SU-DHL-6 (cell line): Measurements from ENCODE around the gene GOLGA6C.
"Not testable (repeated sequence)": the region's sequence is repeated elsewhere in the genome, so short reads cannot be mapped to it uniquely, and the experiment has no call there.

Experiments
- H2AFZ ChIP-seq: fragments of 200-600 bp; sonication (generic); 2 replicates; pipeline ENCODE4 v1.6.1; 2014; ENCODE audit warnings: low read depth, mild to moderate bottlenecking, moderate library complexity, mixed read lengths, antibody characterized with exemption, low read length; ENCODE audit not compliant: severe bottlenecking
- H3F3A ChIP-seq: fragments of 200-600 bp; shearing (Covaris generic); 2 replicates; pipeline ENCODE4 v1.6.0; 2016; ENCODE audit warnings: antibody characterized with exemption, mild to moderate bottlenecking; ENCODE audit not compliant: insufficient read depth
- H3K27ac ChIP-seq: fragments of 200-600 bp; sonication (generic); 2 replicates; pipeline ENCODE4 v1.5.1; 2016; ENCODE audit warnings: low read depth, mild to moderate bottlenecking, low read length, moderate library complexity, mixed read lengths
- H3K27me3 ChIP-seq: fragments of 200-600 bp; sonication (generic), shearing (Covaris generic); 2 replicates; pipeline ENCODE4 v1.6.0; 2014; ENCODE audit warnings: mild to moderate bottlenecking, low read length
- H3K36me3 ChIP-seq: fragments of 200-600 bp; sonication (generic); 2 replicates; pipeline ENCODE4 v1.6.1; 2014; ENCODE audit warnings: mild to moderate bottlenecking, low read length, mixed read lengths
- H3K4me2 ChIP-seq: fragments of 300-600, 200-600 bp; shearing (Covaris generic), sonication (generic); 2 replicates; pipeline ENCODE4 v1.6.0; 2014; ENCODE audit warnings: low read length, low read depth, mild to moderate bottlenecking; ENCODE audit not compliant: poor library complexity, severe bottlenecking
- H3K4me3 ChIP-seq: fragments of 200-600 bp; sonication (generic); 2 replicates; pipeline ENCODE4 v1.5.1; 2014; ENCODE audit warnings: antibody characterized with exemption, low read length, mild to moderate bottlenecking, mixed read lengths; ENCODE audit not compliant: insufficient read depth, poor library complexity, severe bottlenecking
- H3K79me2 ChIP-seq: fragments of 200-600 bp; sonication (generic); 2 replicates; pipeline ENCODE4 v1.6.1; 2014; ENCODE audit warnings: mild to moderate bottlenecking, low read length, moderate library complexity; ENCODE audit not compliant: insufficient read depth
- H3K9ac ChIP-seq: fragments of 200-600 bp; sonication (generic); 2 replicates; pipeline ENCODE4 v1.7.0; 2014; ENCODE audit warnings: mild to moderate bottlenecking, low read length
- H3K9me2 ChIP-seq: fragments of 200-600 bp; sonication (generic); replicated peaks from 2 replicates; pipeline ENCODE4 v1.6.1; 2014; ENCODE audit warnings: low read length; ENCODE audit not compliant: insufficient read depth
- H3K9me3 ChIP-seq: fragments of 200-600 bp; sonication (generic); 2 replicates; pipeline ENCODE4 v1.6.1; 2014; ENCODE audit warnings: low read length, mixed read lengths; ENCODE audit not compliant: insufficient read depth
- H4K20me1 ChIP-seq: fragments of 200-600 bp; sonication (generic); 2 replicates; pipeline ENCODE4 v1.6.1; 2014; ENCODE audit warnings: low read depth, mild to moderate bottlenecking, antibody characterized with exemption, low read length, moderate library complexity, mixed read lengths
- EZH2phosphoT487 ChIP-seq: fragments of 200-600 bp; sonication (generic), shearing (Covaris generic); conservative IDR thresholded peaks from 2 replicates; pipeline ENCODE4 v1.6.1; 2018; ENCODE audit warnings: mild to moderate bottlenecking, antibody characterized with exemption, low read length, moderate library complexity, mixed read lengths
- TF ChIP-seq, protein P1 (sequence below): fragments of 200-600 bp; sonication (generic); IDR thresholded peaks from one replicate; pipeline ENCODE4 v1.5.1; 2017; ENCODE audit warnings: antibody characterized with exemption, mild to moderate bottlenecking, low read length, moderate library complexity; ENCODE audit not compliant: insufficient read depth, poor library complexity, severe bottlenecking

The GOLGA6C gene

DNA sequence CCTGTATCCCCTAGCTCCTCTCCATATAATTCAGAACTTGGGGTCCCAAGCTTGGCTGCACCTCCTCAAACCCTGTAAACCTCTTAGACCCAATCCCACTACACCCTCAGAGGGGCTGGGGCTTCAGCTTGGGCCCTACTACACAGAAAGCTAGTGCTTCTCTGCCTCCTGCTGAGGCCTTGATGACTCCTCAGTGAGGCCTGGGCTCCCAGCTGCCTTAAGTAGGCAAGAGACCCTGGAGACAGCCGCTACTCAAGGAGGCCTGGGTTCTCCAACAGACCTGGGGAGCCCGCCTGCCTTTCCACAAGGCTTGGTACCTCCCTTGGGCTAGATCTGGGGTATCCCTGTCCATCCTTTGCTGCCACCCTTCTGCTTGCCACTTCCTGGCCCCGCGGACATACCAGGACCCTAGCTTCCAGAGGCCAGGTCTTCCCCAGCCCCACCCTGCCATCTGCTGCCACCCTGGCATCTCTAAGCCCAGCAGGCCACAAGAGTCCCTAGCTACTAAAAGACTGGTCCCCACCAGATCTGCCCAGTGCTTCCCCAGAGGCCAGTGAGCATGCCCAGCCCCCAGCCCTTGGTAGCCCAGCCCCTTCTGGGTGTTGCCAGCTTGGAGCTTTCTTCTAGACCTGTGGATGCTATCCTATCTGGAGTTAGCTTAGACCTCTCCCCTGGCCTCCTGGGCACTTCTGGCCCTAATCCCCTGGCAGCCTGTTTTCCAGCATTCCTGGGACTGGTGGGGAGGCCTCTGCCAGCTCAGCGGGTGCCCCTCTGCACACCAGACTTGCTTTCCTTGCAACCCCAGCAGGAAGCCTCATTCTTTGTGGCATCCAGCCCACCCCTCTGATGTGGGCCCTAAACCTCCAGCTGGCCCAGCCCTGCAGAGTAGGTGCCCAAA, 42.8 kb upstream of the GOLGA6C start:
- H3K79me2 ChIP-seq: 0 out of 2 replicates have a peak, but pooled peaks cover under 1% of the 10 kb centered on the region
- no peak overlapping the region for H3K4me2 ChIP-seq
- no peaks in the 10 kb centered on the region for H3F3A ChIP-seq
- H3K9me3 ChIP-seq: no peaks in the 10 kb centered on the region
- H3K27me3 ChIP-seq: no peaks in the 10 kb centered on the region
- H3K9me2 ChIP-seq: no peaks in the 10 kb centered on the region
- H4K20me1 ChIP-seq: peaks cover 5% of the 10 kb centered on the region; the same call in 1 of the 2 replicates
- no peak overlapping the region for H3K4me3 ChIP-seq
- H2AFZ ChIP-seq: no peak overlapping the region
- no peak overlapping the region for H3K27ac ChIP-seq
- no peak for TF ChIP-seq EZH2phosphoT487
- TF ChIP-seq, protein P1, sequence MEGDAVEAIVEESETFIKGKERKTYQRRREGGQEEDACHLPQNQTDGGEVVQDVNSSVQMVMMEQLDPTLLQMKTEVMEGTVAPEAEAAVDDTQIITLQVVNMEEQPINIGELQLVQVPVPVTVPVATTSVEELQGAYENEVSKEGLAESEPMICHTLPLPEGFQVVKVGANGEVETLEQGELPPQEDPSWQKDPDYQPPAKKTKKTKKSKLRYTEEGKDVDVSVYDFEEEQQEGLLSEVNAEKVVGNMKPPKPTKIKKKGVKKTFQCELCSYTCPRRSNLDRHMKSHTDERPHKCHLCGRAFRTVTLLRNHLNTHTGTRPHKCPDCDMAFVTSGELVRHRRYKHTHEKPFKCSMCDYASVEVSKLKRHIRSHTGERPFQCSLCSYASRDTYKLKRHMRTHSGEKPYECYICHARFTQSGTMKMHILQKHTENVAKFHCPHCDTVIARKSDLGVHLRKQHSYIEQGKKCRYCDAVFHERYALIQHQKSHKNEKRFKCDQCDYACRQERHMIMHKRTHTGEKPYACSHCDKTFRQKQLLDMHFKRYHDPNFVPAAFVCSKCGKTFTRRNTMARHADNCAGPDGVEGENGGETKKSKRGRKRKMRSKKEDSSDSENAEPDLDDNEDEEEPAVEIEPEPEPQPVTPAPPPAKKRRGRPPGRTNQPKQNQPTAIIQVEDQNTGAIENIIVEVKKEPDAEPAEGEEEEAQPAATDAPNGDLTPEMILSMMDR: no peak
- H3K9ac ChIP-seq: no peak overlapping the region
- H3K36me3 ChIP-seq: no peaks in the 10 kb centered on the region

DNA sequence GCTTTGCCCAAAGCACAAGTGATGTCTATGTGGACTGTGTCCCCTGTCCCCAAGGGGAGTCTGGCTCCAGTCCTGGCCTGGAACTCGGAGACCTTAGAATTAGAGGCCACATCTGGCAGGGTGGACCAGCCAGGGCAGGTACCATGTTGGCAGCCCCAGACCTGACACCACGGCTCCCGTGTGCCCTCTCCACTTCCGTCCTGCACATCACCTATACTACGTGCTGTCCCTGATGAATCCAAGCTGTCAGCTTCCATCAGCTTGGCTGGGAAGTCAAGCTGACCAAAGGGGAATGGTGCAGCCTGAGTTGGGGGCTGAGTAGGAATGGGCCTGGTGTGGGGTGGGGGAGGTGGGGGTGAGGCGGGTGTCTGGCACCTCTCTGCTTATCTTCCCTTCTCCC, 41.1 kb upstream of the GOLGA6C start:
- no peaks in the 10 kb centered on the region; the same call in 1 of the 2 replicates for H4K20me1 ChIP-seq
- TF ChIP-seq, protein P1: no peak
- no peaks in the 10 kb centered on the region for H3K36me3 ChIP-seq

DNA sequence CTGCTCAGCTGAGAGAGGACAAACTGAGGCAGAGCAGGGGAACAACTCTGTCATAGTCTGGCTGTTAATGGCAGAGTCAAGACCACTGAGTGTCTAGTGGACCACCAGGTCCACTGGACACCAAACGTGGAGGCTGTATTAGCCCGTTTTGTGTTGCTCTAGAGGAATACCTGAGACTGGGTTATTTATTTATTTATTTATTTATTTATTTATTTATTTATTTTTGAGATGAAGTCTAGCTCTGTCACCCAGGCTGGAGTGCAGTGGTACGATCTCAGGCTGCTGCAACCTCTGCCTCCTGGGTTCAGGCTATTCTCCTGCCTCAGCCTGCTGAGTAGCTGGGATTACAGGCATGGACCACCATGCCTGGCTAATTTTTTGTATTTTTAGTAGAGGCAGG, 40.6 kb upstream of the GOLGA6C start:
- H3K9me2 ChIP-seq, H4K20me1 ChIP-seq, H3K4me2 ChIP-seq, H3K36me3 ChIP-seq, H3F3A ChIP-seq, H2AFZ ChIP-seq, H3K79me2 ChIP-seq, H3K27me3 ChIP-seq, H3K4me3 ChIP-seq, H3K9me3 ChIP-seq, H3K9ac ChIP-seq, H3K27ac ChIP-seq: not testable (repeated sequence)

More for the DNA sequence above, 41.1 kb upstream of the GOLGA6C start:
- H3K4me2 ChIP-seq: no peak overlapping the region
- H3K27me3 ChIP-seq: no peaks in the 10 kb centered on the region
- no peaks in the 10 kb centered on the region for H3K79me2 ChIP-seq
- no peaks in the 10 kb centered on the region for H3K9me2 ChIP-seq
- no peak overlapping the region for H2AFZ ChIP-seq
- no peak overlapping the region for H3K4me3 ChIP-seq
- H3K27ac ChIP-seq: no peak overlapping the region
- no peaks in the 10 kb centered on the region for H3K9me3 ChIP-seq
- no peaks in the 10 kb centered on the region for H3F3A ChIP-seq
- no peak overlapping the region for H3K9ac ChIP-seq

DNA sequence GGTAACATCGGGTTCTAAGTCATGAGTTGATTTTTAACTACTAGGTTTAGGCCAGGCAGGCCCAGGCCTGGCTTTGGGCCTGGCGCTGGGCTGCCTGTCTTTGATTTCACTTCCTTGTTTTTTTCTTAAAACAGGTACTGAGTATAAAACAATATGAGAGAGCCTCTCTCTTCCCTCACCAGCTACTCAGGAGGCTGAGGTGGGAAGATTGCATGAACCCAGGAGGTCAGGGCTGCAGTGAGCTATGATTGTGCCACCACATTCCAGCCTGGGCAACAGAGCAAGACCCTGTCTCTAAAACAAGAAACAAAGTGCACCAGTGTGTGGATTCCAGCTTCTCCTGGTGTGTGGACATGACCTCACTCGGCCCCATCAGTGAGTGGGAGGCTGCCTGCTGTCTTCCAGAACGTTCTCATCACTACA, 38.6 kb upstream of the GOLGA6C start:
- not testable (repeated sequence) for H3K4me3 ChIP-seq, H3K27ac ChIP-seq, H3K36me3 ChIP-seq, H2AFZ ChIP-seq, H3K9me2 ChIP-seq, H3K4me2 ChIP-seq, H3F3A ChIP-seq, H4K20me1 ChIP-seq, H3K27me3 ChIP-seq, H3K9me3 ChIP-seq, H3K79me2 ChIP-seq, H3K9ac ChIP-seq
